CD4-positive, alpha-beta T cell (primary cell): ENCODE data around the gene MTHFR. TPM values are rescaled to one million over a fixed set of nuclear protein-coding genes. Genes with fewer than 3 reads are reported as not detected.

Experiments
- ATAC-seq: fragments of 200-7000 bp; cut with Tn5 transposase; one replicate; pipeline ENCODE4 v1.10.0; 2022; ENCODE audit warnings: mild to moderate bottlenecking; ENCODE audit not compliant: poor library complexity
- CTCF ChIA-PET: fragments of 350-600 bp; sonication (Branson Sonifier 250); formaldehyde crosslinking; loops from one replicate; lab custom pipeline; 2021; ENCODE audit warnings: antibody characterized with exemption, inconsistent platforms; lab: Charles Lee
- POLR2A ChIA-PET: fragments of 350-600 bp; sonication (Branson Sonifier 250); formaldehyde crosslinking; loops from one replicate; lab custom pipeline; 2021; ENCODE audit warnings: antibody characterized with exemption, inconsistent platforms; lab: Charles Lee
- DNase-seq, 14 experiments: peaks; one replicate each; pipeline ENCODE4 v3.0.0-alpha.2; 2013 to 2020; ENCODE audit warnings: mixed read lengths in 2 of 14
- H3K27ac ChIP-seq, 2 donors: one replicate each; pipeline versions ENCODE4 v1.5.1 to v1.7.0; 2013; ENCODE audit warnings: low read length in 2 of 2, low read depth in 1 of 2, mild to moderate bottlenecking in 1 of 2
- H3K27me3 ChIP-seq, 2 experiments: 1 replicate in 1 of 2; 2 replicates in 1 of 2; pipeline versions ENCODE4 v1.6.1 to v1.7.0; 2013; ENCODE audit warnings: low read length in 2 of 2, control low read depth in 1 of 2, mild to moderate bottlenecking in 1 of 2, moderate library complexity in 1 of 2; ENCODE audit not compliant: insufficient read depth in 2 of 2, control insufficient read depth in 1 of 2
- H3K36me3 ChIP-seq: one replicate; pipeline ENCODE4 v1.6.1; 2013; ENCODE audit warnings: low read length, control low read depth; ENCODE audit not compliant: insufficient read depth
- H3K4me1 ChIP-seq: one replicate; pipeline ENCODE4 v1.6.1; 2013; ENCODE audit warnings: low read length, control low read depth; ENCODE audit not compliant: insufficient read depth
- H3K4me3 ChIP-seq: one replicate; pipeline ENCODE4 v1.5.1; 2013; ENCODE audit warnings: mild to moderate bottlenecking, low read length, moderate library complexity
- H3K9me3 ChIP-seq, 2 experiments: 1 replicate in 1 of 2; 2 replicates in 1 of 2; pipeline versions ENCODE4 v1.6.1 to v1.7.0; 2013; ENCODE audit warnings: low read length in 2 of 2, mild to moderate bottlenecking in 2 of 2, control low read depth in 1 of 2, moderate library complexity in 1 of 2; ENCODE audit not compliant: control insufficient read depth in 1 of 2, insufficient read depth in 1 of 2
- H3K27ac Mint-ChIP-seq: one replicate; pipeline ENCODE4 v1.8.0; 2020; ENCODE audit warnings: mixed read lengths
- H3K27me3 Mint-ChIP-seq: one replicate; pipeline ENCODE4 v1.8.0; 2021; ENCODE audit warnings: mixed read lengths
- H3K36me3 Mint-ChIP-seq: one replicate; pipeline ENCODE4 v1.8.0; 2021; ENCODE audit warnings: low read depth, mixed read lengths
- H3K4me1 Mint-ChIP-seq: one replicate; pipeline ENCODE4 v1.8.0; 2021; ENCODE audit warnings: low read depth, mixed read lengths
- H3K4me3 Mint-ChIP-seq: one replicate; pipeline ENCODE4 v1.8.0; 2020; ENCODE audit warnings: mild to moderate bottlenecking, mixed read lengths
- H3K9me3 Mint-ChIP-seq: one replicate; pipeline ENCODE4 v1.8.0; 2020; ENCODE audit warnings: mixed read lengths
- intact Hi-C, 2 experiments: fragments of 100-400 bp; cut with DNase I in 1 of 2; cut with micrococcal nuclease in 1 of 2; formaldehyde crosslinking; loops; one replicate each; pipeline versions ENCODE4 v1.15.1 to v1.9.0; 2023 to 2025; cut with DNase I, micrococcal nuclease
- total RNA-seq, 174 experiments: library from RNA in 2 of 174; stranded (reverse) in 2 of 174; gene quantifications; one replicate each; pipeline ENCODE4 v1.2.3 and lab custom pipeline; 2021 to 2026
- TF ChIP-seq, protein P1 (sequence below): fragments of 200-600 bp; IDR thresholded peaks from one replicate; pipeline ENCODE4 v1.8.0; 2022; ENCODE audit warnings: antibody characterized with exemption, mild to moderate bottlenecking

Gene MTHFR
- total RNA-seq, 2 experiments from 2014 or later = 30.8 to 31.3 TPM

DNA sequence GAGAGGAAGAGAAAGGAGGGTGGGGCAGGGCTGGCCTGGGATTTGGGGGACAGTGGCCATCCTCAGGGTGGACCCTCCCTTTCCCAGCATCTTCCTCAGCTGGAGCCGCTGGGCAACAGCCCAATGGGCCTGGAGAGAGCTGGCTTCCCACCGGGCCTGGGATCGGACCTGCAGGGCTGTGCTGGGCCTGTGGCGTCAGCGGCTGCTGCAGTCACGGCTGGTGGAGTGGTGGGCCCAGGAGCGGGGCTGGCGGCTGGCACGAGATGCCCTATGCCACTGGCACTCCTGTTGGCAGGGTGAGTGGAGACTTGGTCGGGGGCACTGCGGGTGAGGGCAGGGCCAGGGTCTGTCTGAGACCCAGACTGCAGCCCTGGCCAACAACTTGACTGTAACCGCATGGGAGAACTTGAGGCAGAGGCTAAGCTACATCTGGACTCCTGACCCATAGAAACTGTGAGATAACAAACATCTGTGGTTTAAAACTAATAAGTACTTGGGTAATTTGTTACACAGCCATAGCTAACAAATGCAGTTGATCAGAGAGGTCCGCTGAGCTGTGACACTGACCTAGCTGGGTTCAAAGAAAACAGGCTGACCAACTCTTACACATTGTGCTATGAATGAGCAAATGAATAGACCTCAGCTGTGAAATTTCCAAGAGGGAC is 25.9 kb downstream of the MTHFR start:
- H3K36me3 Mint-ChIP-seq = no peaks in the 10 kb centered on the region
- intact Hi-C loops = no loop called here

DNA sequence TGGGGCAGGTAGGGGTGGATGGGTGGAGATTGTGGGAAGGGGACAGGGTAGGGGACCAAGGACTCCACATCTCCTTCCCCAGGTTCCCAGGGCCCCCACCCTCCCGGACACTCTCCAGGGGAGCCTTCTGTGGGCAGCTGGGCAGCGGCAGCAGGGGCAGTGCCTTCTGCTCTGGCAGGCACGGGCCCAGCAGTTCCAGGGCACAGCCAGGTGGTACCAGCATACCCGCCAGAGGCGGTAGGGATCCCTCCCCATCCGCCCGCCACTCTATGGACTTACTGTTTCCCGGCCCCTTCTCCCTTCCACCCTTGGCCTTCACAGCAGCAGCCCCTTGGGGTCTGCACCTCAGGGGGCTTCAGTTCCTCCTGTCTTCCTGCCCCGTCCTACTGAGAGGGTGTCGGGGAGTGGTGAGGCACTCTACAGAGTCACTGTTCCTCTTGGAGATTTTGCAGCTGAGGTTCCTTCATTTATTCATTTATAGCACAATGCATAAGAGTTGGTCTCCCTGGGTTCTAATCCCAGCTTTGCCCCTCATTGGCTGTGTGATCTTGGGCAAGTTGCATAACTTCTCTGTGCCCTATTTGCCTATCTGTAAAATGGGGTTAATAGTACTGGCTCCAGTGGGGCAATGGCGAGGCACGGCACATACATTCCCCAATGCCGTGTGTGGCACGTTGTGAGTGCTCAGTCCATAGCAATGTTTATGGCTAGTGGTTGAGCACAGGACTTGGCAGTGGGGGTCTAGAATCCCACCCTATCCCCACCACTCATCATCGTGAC is 26.7 kb downstream of the MTHFR start:
- ATAC-seq = no peak
- H3K4me1 ChIP-seq = no peaks in the 10 kb centered on the region

More for the DNA sequence above, 25.9 kb downstream of the MTHFR start:
- DNase-seq (peak in 1 of 14 experiments; percentile 7), ATAC-seq (no peak)
- Histone ChIP-seq H3K9me3 (no peaks in the 10 kb centered on the region), H3K27me3 (no peaks in the 10 kb centered on the region), H3K4me3 (no peak overlapping the region), H3K36me3 (no peaks in the 10 kb centered on the region), H3K4me1 (peaks cover 6% of the 10 kb centered on the region), H3K27ac (no peak overlapping the region)
- Mint-ChIP-seq H3K27me3 (no peaks in the 10 kb centered on the region), H3K4me3 (no peak overlapping the region), H3K27ac (no peak overlapping the region), H3K4me1 (no peaks in the 10 kb centered on the region), H3K9me3 (no peaks in the 10 kb centered on the region)
- TF ChIP-seq, protein P1, sequence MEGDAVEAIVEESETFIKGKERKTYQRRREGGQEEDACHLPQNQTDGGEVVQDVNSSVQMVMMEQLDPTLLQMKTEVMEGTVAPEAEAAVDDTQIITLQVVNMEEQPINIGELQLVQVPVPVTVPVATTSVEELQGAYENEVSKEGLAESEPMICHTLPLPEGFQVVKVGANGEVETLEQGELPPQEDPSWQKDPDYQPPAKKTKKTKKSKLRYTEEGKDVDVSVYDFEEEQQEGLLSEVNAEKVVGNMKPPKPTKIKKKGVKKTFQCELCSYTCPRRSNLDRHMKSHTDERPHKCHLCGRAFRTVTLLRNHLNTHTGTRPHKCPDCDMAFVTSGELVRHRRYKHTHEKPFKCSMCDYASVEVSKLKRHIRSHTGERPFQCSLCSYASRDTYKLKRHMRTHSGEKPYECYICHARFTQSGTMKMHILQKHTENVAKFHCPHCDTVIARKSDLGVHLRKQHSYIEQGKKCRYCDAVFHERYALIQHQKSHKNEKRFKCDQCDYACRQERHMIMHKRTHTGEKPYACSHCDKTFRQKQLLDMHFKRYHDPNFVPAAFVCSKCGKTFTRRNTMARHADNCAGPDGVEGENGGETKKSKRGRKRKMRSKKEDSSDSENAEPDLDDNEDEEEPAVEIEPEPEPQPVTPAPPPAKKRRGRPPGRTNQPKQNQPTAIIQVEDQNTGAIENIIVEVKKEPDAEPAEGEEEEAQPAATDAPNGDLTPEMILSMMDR = no peak
- ChIA-PET CTCF (no interaction called here), POLR2A (no interaction called here)

DNA sequence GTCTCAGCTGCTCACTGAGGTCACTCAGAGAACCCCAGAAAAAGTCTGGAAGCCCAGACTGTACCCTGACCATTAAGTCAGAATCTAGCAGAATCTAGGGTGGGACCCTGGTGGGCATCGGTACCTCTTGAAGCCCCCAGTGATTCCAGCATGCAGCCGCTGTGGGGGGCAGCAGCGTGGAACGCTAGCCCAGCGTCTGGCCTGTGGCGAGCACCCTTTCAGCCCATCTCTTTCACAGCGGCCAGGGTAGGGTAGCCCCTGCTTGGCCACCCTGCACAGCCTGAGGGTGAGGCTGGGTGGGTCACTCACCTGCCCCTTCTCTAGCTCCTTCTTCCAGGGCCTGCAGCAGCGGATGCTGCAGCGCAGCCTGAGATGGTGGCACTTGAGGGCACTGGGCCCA is 27.4 kb downstream of the MTHFR start:
- Mint-ChIP-seq H3K27ac (no peak overlapping the region), H3K4me3 (no peak overlapping the region), H3K9me3 (no peaks in the 10 kb centered on the region), H3K4me1 (no peaks in the 10 kb centered on the region), H3K27me3 (no peaks in the 10 kb centered on the region), H3K36me3 (no peaks in the 10 kb centered on the region)
- DNase-seq (no peak), ATAC-seq (no peak)
- ChIA-PET CTCF (no interaction called here), POLR2A (no interaction called here)
- H3K9me3 ChIP-seq = no peaks in the 10 kb centered on the region
- TF ChIP-seq, protein P1 = no peak
- H3K36me3 ChIP-seq = no peaks in the 10 kb centered on the region
- no peaks in the 10 kb centered on the region for H3K4me1 ChIP-seq
- H3K27me3 ChIP-seq = no peaks in the 10 kb centered on the region
- intact Hi-C loops = no loop called here
- no peak overlapping the region for H3K4me3 ChIP-seq
- no peak overlapping the region for H3K27ac ChIP-seq

More for the DNA sequence above, 26.7 kb downstream of the MTHFR start:
- TF ChIP-seq, protein P1 = no peak
- no peaks in the 10 kb centered on the region for H3K27me3 Mint-ChIP-seq
- ChIA-PET CTCF (no interaction called here), POLR2A (no interaction called here)
- no peaks in the 10 kb centered on the region for H3K4me1 Mint-ChIP-seq
- intact Hi-C loops = no loop called here
- no peaks in the 10 kb centered on the region for H3K9me3 Mint-ChIP-seq
- no peak for DNase-seq
- H3K4me3 Mint-ChIP-seq = no peak overlapping the region
- H3K36me3 Mint-ChIP-seq = no peaks in the 10 kb centered on the region
- no peaks in the 10 kb centered on the region for H3K27me3 ChIP-seq
- H3K4me3 ChIP-seq = no peak overlapping the region
- H3K36me3 ChIP-seq = no peaks in the 10 kb centered on the region
- no peak overlapping the region for H3K27ac Mint-ChIP-seq
- no peaks in the 10 kb centered on the region for H3K9me3 ChIP-seq
- H3K27ac ChIP-seq = no peak overlapping the region
